ENCODE results near the gene TRAM2. TPM values are rescaled to one million over a fixed set of nuclear protein-coding genes. Genes with fewer than 3 reads are reported as not detected.

TRAM2 gene
- total RNA-seq, 4 donors from 2014 or later = 8.3 to 17.7 (median 14.7) TPM

GRCh38 chr6:52551483-52552277 lies 25.2 kb downstream of the TRAM2 start:
- no peaks in the 10 kb centered on the region for H3K27me3 ChIP-seq
- peaks cover 0 to 65% (median 14%) of the 10 kb centered on the region in 4 donors for H3K4me1 ChIP-seq
- DNase-seq = no peak
- TF ChIP-seq CTCF (IDR thresholded peaks at IDR 0.05) (no peak), POLR2A (IDR thresholded peaks at IDR 0.05) (no peak)
- no peak overlapping the region for H3K4me3 ChIP-seq
- H3K27ac ChIP-seq = peak overlapping the region in 3 of 4 donors; percentile 40 to 51 (median 41)
- no peaks in the 10 kb centered on the region for H3K36me3 ChIP-seq
- no peaks in the 10 kb centered on the region for H3K9me3 ChIP-seq

- H3K27ac ChIP-seq = peak overlapping the region in 2 of 4 donors; percentile 41 to 51
- DNase-seq = no peak
- no peaks in the 10 kb centered on the region for H3K27me3 ChIP-seq
- H3K4me1 ChIP-seq = peaks cover 0 to 67% (median 14%) of the 10 kb centered on the region in 4 donors
- H3K36me3 ChIP-seq = no peaks in the 10 kb centered on the region
- H3K4me3 ChIP-seq = no peak overlapping the region
- TF ChIP-seq CTCF (IDR thresholded peaks at IDR 0.05) (no peak), POLR2A (IDR thresholded peaks at IDR 0.05) (no peak)
- H3K9me3 ChIP-seq = no peaks in the 10 kb centered on the region
These were observed 26.0 kb downstream of the TRAM2 start for GRCh38 chr6:52550870-52551269.

- peaks cover 0 to 67% (median 14%) of the 10 kb centered on the region in 4 donors for H3K4me1 ChIP-seq
- peak overlapping the region in 2 of 4 donors; percentile 41 to 51 for H3K27ac ChIP-seq
- peak in 1 of 3 donors; percentile 63 for DNase-seq
These were observed 26.8 kb downstream of the TRAM2 start for GRCh38 chr6:52550014-52550575.

GRCh38 chr6:52549428-52549827 lies 27.4 kb downstream of the TRAM2 start:
- H3K27ac ChIP-seq = no peak overlapping the region
- no peaks in the 10 kb centered on the region for H3K9me3 ChIP-seq
- H3K27me3 ChIP-seq = no peaks in the 10 kb centered on the region
- no peaks in the 10 kb centered on the region for H3K36me3 ChIP-seq
- no peak for DNase-seq
- TF ChIP-seq CTCF (IDR thresholded peaks at IDR 0.05) (no peak), POLR2A (IDR thresholded peaks at IDR 0.05) (no peak)
- H3K4me3 ChIP-seq = no peak overlapping the region
- peaks cover 0 to 67% (median 14%) of the 10 kb centered on the region in 4 donors for H3K4me1 ChIP-seq

More at GRCh38 chr6:52550014-52550575, 26.8 kb downstream of the TRAM2 start:
- Histone ChIP-seq H3K4me3 (no peak overlapping the region), H3K9me3 (no peaks in the 10 kb centered on the region), H3K27me3 (no peaks in the 10 kb centered on the region), H3K36me3 (no peaks in the 10 kb centered on the region)
- TF ChIP-seq CTCF (IDR thresholded peaks at IDR 0.05) (no peak), POLR2A (IDR thresholded peaks at IDR 0.05) (no peak)

- H3K9me3 ChIP-seq = no peaks in the 10 kb centered on the region
- DNase-seq = no peak
- H3K27me3 ChIP-seq = no peaks in the 10 kb centered on the region
- H3K4me3 ChIP-seq = no peak overlapping the region
- no peak for TF ChIP-seq POLR2A (IDR thresholded peaks at IDR 0.05)
- TF ChIP-seq CTCF (IDR thresholded peaks at IDR 0.05) = no peak
- no peak overlapping the region for H3K27ac ChIP-seq
- H3K36me3 ChIP-seq = no peaks in the 10 kb centered on the region
- H3K4me1 ChIP-seq = peaks cover 0 to 69% (median 14%) of the 10 kb centered on the region in 4 donors
These were observed 27.9 kb downstream of the TRAM2 start for GRCh38 chr6:52548999-52549398.
